ENCODE results near the gene CAPRIN2. TPM values are rescaled to one million over a fixed set of nuclear protein-coding genes. Genes with fewer than 3 reads are reported as not detected.

Gene CAPRIN2
- total RNA-seq, 4 donors from 2014 or later, result 12.1 to 29.0 (median 16.2) TPM

DNA sequence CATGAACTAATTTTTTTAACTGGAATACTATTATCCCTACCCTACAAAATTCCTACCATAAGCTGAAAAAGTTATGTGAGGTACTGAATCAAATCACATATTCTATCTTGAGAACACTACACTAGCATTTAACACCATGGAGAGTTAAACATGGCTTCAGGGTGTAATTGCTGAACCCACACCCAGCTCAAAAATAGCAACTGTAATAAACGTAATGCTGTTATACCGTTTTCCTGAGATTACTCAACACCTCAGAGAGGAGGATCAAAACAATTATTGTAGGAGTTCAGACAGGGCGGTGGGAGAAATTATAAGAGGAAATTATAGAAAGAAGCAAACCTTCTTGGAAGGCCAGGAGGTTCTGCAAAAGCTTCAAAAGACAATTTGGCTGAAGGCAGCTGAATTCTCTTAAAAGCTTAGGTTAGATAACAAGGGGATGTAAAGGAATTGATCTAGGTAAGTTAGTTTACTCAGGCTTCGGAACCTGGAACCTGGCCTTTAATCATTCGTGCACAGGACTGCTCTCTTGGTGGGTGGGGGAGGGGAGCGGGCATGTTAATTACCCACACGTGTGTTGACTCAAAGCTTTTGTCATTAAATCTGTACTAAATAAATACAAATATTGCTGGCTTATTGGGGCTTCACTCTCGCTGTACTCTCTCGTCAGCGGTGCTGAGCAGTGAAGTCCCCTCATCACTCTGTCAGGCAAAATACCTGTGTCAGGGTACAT is 47.0 kb downstream of the CAPRIN2 start:
- no peak overlapping the region for H3K4me3 ChIP-seq (ENCODE audit: low read depth, poor library complexity, severe bottlenecking)
- TF ChIP-seq, protein P1, sequence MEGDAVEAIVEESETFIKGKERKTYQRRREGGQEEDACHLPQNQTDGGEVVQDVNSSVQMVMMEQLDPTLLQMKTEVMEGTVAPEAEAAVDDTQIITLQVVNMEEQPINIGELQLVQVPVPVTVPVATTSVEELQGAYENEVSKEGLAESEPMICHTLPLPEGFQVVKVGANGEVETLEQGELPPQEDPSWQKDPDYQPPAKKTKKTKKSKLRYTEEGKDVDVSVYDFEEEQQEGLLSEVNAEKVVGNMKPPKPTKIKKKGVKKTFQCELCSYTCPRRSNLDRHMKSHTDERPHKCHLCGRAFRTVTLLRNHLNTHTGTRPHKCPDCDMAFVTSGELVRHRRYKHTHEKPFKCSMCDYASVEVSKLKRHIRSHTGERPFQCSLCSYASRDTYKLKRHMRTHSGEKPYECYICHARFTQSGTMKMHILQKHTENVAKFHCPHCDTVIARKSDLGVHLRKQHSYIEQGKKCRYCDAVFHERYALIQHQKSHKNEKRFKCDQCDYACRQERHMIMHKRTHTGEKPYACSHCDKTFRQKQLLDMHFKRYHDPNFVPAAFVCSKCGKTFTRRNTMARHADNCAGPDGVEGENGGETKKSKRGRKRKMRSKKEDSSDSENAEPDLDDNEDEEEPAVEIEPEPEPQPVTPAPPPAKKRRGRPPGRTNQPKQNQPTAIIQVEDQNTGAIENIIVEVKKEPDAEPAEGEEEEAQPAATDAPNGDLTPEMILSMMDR (IDR thresholded peaks at IDR 0.05), result no peak
- TF ChIP-seq POLR2A (IDR thresholded peaks at IDR 0.05), result no peak
- DNase-seq (ENCODE audit: low spot score in 2 of 2), result no peak
- intact Hi-C loops (cut with DNase I; ENCODE audit: low total_unique reads), result no loop called here
- 52 to 58% methylated on average over 10 of the region's 10 CpGs for WGBS, 2 donors

- intact Hi-C loops (cut with DNase I; ENCODE audit: low total_unique reads), result no loop called here
- no peak for DNase-seq (ENCODE audit: low spot score in 2 of 2)
- 86 to 90% methylated on average over 2 of the region's 2 CpGs for WGBS, 2 donors
- TF ChIP-seq POLR2A (IDR thresholded peaks at IDR 0.05), result no peak
- TF ChIP-seq, protein P1 (IDR thresholded peaks at IDR 0.05), result no peak
- H3K4me3 ChIP-seq (ENCODE audit: low read depth, poor library complexity, severe bottlenecking), result no peak overlapping the region
Measured at GRCh38 chr12:30706476-30706875, 48.3 kb downstream of the CAPRIN2 start.

GRCh38 chr12:30701056-30701455 is 53.7 kb downstream of the CAPRIN2 start:
- no peak overlapping the region for H3K4me3 ChIP-seq (ENCODE audit: low read depth, poor library complexity, severe bottlenecking)
- intact Hi-C loops (cut with DNase I; ENCODE audit: low total_unique reads), result no loop called here
- DNase-seq (ENCODE audit: low spot score in 2 of 2), result no peak
- TF ChIP-seq, protein P1 (IDR thresholded peaks at IDR 0.05), result no peak
- no peak for TF ChIP-seq POLR2A (IDR thresholded peaks at IDR 0.05)

GRCh38 chr12:30700216-30700900 is 54.4 kb downstream of the CAPRIN2 start:
- TF ChIP-seq, protein P1 (IDR thresholded peaks at IDR 0.05), result no peak
- WGBS, 2 donors, result 44 to 47% methylated on average over 6 of the region's 6 CpGs
- intact Hi-C loops (cut with DNase I; ENCODE audit: low total_unique reads), result no loop called here
- no peak overlapping the region for H3K4me3 ChIP-seq (ENCODE audit: low read depth, poor library complexity, severe bottlenecking)
- DNase-seq (ENCODE audit: low spot score in 2 of 2), result no peak

GRCh38 chr12:30698346-30698745 is 56.4 kb downstream of the CAPRIN2 start:
- 81 to 93% methylated on average over 12 of the region's 12 CpGs for WGBS, 2 donors
- no peak for TF ChIP-seq POLR2A (IDR thresholded peaks at IDR 0.05)
- TF ChIP-seq, protein P1 (IDR thresholded peaks at IDR 0.05), result no peak
- no peak overlapping the region for H3K4me3 ChIP-seq (ENCODE audit: low read depth, poor library complexity, severe bottlenecking)
- no peak for DNase-seq (ENCODE audit: low spot score in 2 of 2)
- intact Hi-C loops (cut with DNase I; ENCODE audit: low total_unique reads), result loop anchor here (10.0 kb wide), 1 partner anchor 56 kb away; the partner anchor contains the start of gene CAPRIN2
